HCT116 (cell line): ENCODE data around the gene WBP1L. TPM values are rescaled to one million over a fixed set of nuclear protein-coding genes. Genes with fewer than 3 reads are reported as not detected.
"Not testable (repeated sequence)": the region's sequence is repeated elsewhere in the genome, so short reads cannot be mapped to it uniquely, and the experiment has no call there.

ENCODE experiments used
- ATAC-seq: fragments of 200-7000 bp; cut with Tn5 transposase; 2 replicates; pipeline ENCODE4 v1.9.1; 2020; ENCODE audit warnings: mild to moderate bottlenecking, moderate library complexity
- BruUV-seq: library from RNA; stranded (reverse); fragments of 400-500 nt; replicated peaks from 2 replicates; lab custom pipeline; 2021; lab: Mats Ljungman, UMichigan
- CTCF ChIA-PET: fragments of 300-600 bp; sonication (Branson Sonifier 250); formaldehyde crosslinking; loops from one replicate; lab custom pipeline; 2021; ENCODE audit warnings: antibody characterized with exemption; lab: Charles Lee
- POLR2A ChIA-PET: fragments of 300-600, 350-600 bp; sonication (Branson Sonifier 250); formaldehyde crosslinking; loops from one replicate; lab custom pipeline; 2021; ENCODE audit warnings: antibody characterized with exemption; lab: Charles Lee
- RAD21 ChIA-PET, 2 experiments: fragments of 300-600 bp; sonication (Branson Sonifier 250); formaldehyde crosslinking; loops; one replicate each; lab custom pipeline; 2023; ENCODE audit warnings: low total read pairs in 2 of 2; ENCODE audit not compliant: uncharacterized antibody in 2 of 2, unreplicated experiment in 2 of 2, low non-redundant PET in 1 of 2; lab: Charles Lee
- DNase-seq: peaks from one replicate; pipeline ENCODE4 v3.0.0-alpha.2; 2010; ENCODE audit warnings: low read depth, low spot score
- H2AFZ ChIP-seq: fragments of 200-600 bp; shearing (Covaris generic), sonication (generic); 2 replicates; pipeline ENCODE4 v1.6.1; 2017; ENCODE audit warnings: low read depth, mixed run types, mixed read lengths, antibody characterized with exemption, low read length; ENCODE audit not compliant: poor library complexity, severe bottlenecking
- H3K27ac ChIP-seq: 2 replicates; pipeline ENCODE4 v1.5.1; 2012; ENCODE audit warnings: low read depth, low read length
- H3K27me3 ChIP-seq: fragments of 200-600 bp; sonication (generic); 2 replicates; pipeline ENCODE4 v1.6.1; 2016; ENCODE audit warnings: mixed run types, low read length, mixed read lengths; ENCODE audit not compliant: insufficient read depth
- H3K36me3 ChIP-seq, 2 experiments: fragments of 200-500 bp in 1 of 2; fragments of 200-600 bp in 1 of 2; sonication (Bioruptor generic) in 1 of 2; sonication (generic) in 1 of 2; 2 replicates each; pipeline versions ENCODE4 v1.5.1 to v1.6.1; 2014 to 2016; ENCODE audit warnings: low read length in 2 of 2, inconsistent platforms in 1 of 2, mixed read lengths in 1 of 2, mixed run types in 1 of 2; ENCODE audit not compliant: insufficient read depth in 2 of 2, control insufficient read depth in 1 of 2
- H3K4me1 ChIP-seq, 2 experiments: fragments of 200-600 bp in 1 of 2; sonication (generic) in 1 of 2; 2 replicates each; pipeline versions ENCODE4 v1.5.1 to v1.6.1; 2012 to 2017; ENCODE audit warnings: low read length in 2 of 2, inconsistent platforms in 1 of 2, mild to moderate bottlenecking in 1 of 2, mixed read lengths in 1 of 2, mixed run types in 1 of 2, moderate library complexity in 1 of 2; ENCODE audit not compliant: insufficient read depth in 2 of 2, control insufficient read depth in 1 of 2
- H3K4me2 ChIP-seq: fragments of 200-600 bp; sonication (generic); 2 replicates; pipeline ENCODE4 v1.6.1; 2017; ENCODE audit warnings: mixed run types, low read length, mixed read lengths
- H3K4me3 ChIP-seq, 2 experiments: fragments of 200-600 bp in 1 of 2; sonication (generic) in 1 of 2; replicated peaks in 1 of 2; 2 replicates each; pipeline ENCODE4 v1.5.1; 2011 to 2016; ENCODE audit warnings: low read length in 2 of 2, control low read depth in 1 of 2, low read depth in 1 of 2, mild to moderate bottlenecking in 1 of 2, mixed read lengths in 1 of 2, mixed run types in 1 of 2
- H3K79me2 ChIP-seq: fragments of 200-600 bp; sonication (generic); 2 replicates; pipeline ENCODE4 v1.6.1; 2017; ENCODE audit warnings: mild to moderate bottlenecking, mixed run types, low read length, moderate library complexity, mixed read lengths; ENCODE audit not compliant: insufficient read depth
- H3K9ac ChIP-seq: fragments of 200-600 bp; sonication (generic); 2 replicates; pipeline ENCODE4 v1.6.1; 2016; ENCODE audit warnings: low read length, mixed read lengths
- H3K9me2 ChIP-seq: fragments of 200-600 bp; sonication (generic), shearing (Covaris generic); 2 replicates; pipeline ENCODE4 v1.6.1; 2017; ENCODE audit warnings: mixed run types, mild to moderate bottlenecking, moderate library complexity; ENCODE audit not compliant: insufficient read depth
- H3K9me3 ChIP-seq, 2 experiments: fragments of 200-500 bp in 1 of 2; fragments of 200-600 bp in 1 of 2; sonication (Bioruptor generic) in 1 of 2; sonication (generic) in 1 of 2; 2 replicates each; pipeline ENCODE4 v1.6.1; 2014 to 2017; ENCODE audit warnings: low read length in 2 of 2, mixed read lengths in 2 of 2, inconsistent platforms in 1 of 2, low read depth in 1 of 2, mild to moderate bottlenecking in 1 of 2, mixed run types in 1 of 2, moderate library complexity in 1 of 2; ENCODE audit not compliant: control insufficient read depth in 1 of 2, insufficient read depth in 1 of 2
- H4K20me1 ChIP-seq: fragments of 200-600 bp; sonication (generic), shearing (Covaris generic); 2 replicates; pipeline ENCODE4 v1.6.1; 2017; ENCODE audit warnings: mixed run types, mild to moderate bottlenecking, moderate library complexity; ENCODE audit not compliant: insufficient read depth
- RAD21 ChIP-seq: IDR thresholded peaks from 2 replicates; pipeline ENCODE4 v1.6.1; 2012; ENCODE audit warnings: low read depth, mild to moderate bottlenecking
- intact Hi-C: fragments of 100-400 bp; cut with micrococcal nuclease; formaldehyde crosslinking; loops from 2 replicates; pipeline ENCODE4 v1.10.0; 2022
- total RNA-seq: library from RNA; stranded (reverse); gene quantifications from one replicate; pipeline ENCODE4 v1.2.1, GENCODE V29; 2021; ENCODE audit not compliant: unreplicated experiment

The WBP1L gene
- total RNA-seq, 1 experiment from 2014 or later = 25.2 TPM

DNA sequence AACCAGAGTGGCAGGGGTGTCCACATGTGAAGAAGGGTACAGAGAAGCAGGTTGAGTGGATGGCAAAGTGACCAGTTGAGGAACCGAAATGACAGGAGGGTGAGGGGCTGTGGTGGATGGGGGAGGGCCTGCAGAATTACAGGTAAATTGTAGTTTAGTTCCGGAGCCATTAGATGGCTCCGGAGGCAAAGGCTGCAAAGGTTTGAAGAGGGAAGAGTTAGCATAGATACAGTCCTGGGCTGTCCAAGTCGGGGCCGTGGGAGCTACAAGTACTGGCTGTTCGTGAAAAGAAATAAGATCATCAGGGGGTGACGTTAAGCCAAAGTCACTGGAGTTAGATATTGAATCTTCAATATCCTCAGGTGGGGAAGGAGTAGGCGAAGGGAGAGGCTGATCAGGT, 99.4 kb downstream of the WBP1L start:
- not testable (repeated sequence) for H3K9ac ChIP-seq, H4K20me1 ChIP-seq
- TF ChIP-seq RAD21 = peak; percentile 55
- TF ChIP-seq, all 23 proteins: peak for 1; not testable (repeated sequence) for 22
- H2AFZ ChIP-seq, RAD21 ChIA-PET, H3K4me2 ChIP-seq, BruUV-seq, H3K27me3 ChIP-seq, CTCF ChIA-PET, H3K9me2 ChIP-seq, H3K4me1 ChIP-seq, H3K9me3 ChIP-seq, DNase-seq, H3K36me3 ChIP-seq, H3K27ac ChIP-seq, POLR2A ChIA-PET, H3K79me2 ChIP-seq, intact Hi-C loops, H3K4me3 ChIP-seq, ATAC-seq: not testable (repeated sequence)

DNA sequence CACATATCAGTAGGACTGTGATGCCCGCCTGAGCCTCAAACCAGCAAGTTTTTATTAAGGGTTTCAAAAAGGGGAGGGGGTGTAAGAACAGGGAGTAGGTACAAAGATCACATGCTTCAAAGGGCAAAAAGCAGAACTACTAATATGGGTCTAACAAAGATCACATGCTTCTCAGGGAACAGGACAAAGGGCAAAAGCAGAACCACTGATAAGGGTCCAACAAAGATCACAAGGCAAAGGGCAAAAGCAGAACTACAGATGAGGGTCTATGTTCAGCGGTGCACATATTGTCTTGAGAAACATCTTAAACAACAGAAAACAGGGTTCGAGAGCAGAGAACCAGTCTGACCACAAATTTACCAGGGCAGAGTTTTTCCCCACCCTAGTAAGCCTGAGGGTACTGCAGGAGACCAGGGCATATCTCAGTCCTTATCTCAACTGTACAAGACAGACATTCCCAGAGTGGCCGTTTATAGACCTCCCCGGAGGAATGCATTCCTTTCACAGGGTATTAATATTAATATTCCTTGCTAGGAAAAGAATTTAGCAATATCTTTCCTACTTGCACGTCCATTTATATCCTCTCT, 100.5 kb downstream of the WBP1L start:
- H3K4me3 ChIP-seq, H3K9me2 ChIP-seq, H3K79me2 ChIP-seq, H3K9me3 ChIP-seq, intact Hi-C loops, H3K9ac ChIP-seq, DNase-seq, H4K20me1 ChIP-seq, H3K36me3 ChIP-seq, H3K27ac ChIP-seq, ATAC-seq, H3K4me2 ChIP-seq, H3K27me3 ChIP-seq, RAD21 ChIA-PET, CTCF ChIA-PET, H2AFZ ChIP-seq, H3K4me1 ChIP-seq, BruUV-seq, POLR2A ChIA-PET: not testable (repeated sequence)
